Liver (tissue), 9 donors: ENCODE data around the gene LEKR1. TPM values are rescaled to one million over a fixed set of nuclear protein-coding genes. Genes with fewer than 3 reads are reported as not detected.

Experiments used
- DNase-seq: peaks from one replicate; pipeline ENCODE4 v3.0.0-alpha.2; 2017; ENCODE audit warnings: low spot score
- H3K27ac ChIP-seq, 2 donors: one replicate each; pipeline ENCODE4 v1.7.0; 2013; ENCODE audit warnings: inconsistent platforms in 2 of 2, low read length in 2 of 2, control low read depth in 1 of 2, low read depth in 1 of 2, mild to moderate bottlenecking in 1 of 2
- H3K27me3 ChIP-seq, 4 donors: one replicate each; pipeline versions ENCODE4 v1.6.1 to v1.7.0; 2013; ENCODE audit warnings: low read length in 3 of 4, inconsistent platforms in 1 of 4, mild to moderate bottlenecking in 1 of 4, moderate library complexity in 1 of 4; ENCODE audit not compliant: control insufficient read depth in 4 of 4, insufficient read depth in 4 of 4
- H3K36me3 ChIP-seq, 4 donors: one replicate each; pipeline versions ENCODE4 v1.6.1 to v1.7.0; 2013; ENCODE audit warnings: low read length in 3 of 4, mild to moderate bottlenecking in 3 of 4, low read depth in 1 of 4, moderate library complexity in 1 of 4; ENCODE audit not compliant: control insufficient read depth in 4 of 4, insufficient read depth in 3 of 4
- H3K4me1 ChIP-seq, 4 donors: one replicate each; pipeline versions ENCODE4 v1.6.1 to v1.7.0; 2013; ENCODE audit warnings: low read length in 3 of 4, mild to moderate bottlenecking in 3 of 4, moderate library complexity in 1 of 4; ENCODE audit not compliant: control insufficient read depth in 4 of 4, insufficient read depth in 4 of 4
- H3K4me3 ChIP-seq, 3 donors: one replicate each; pipeline versions ENCODE4 v1.6.1 to v1.7.0; 2013; ENCODE audit warnings: low read length in 3 of 3, control low read depth in 1 of 3, low read depth in 1 of 3, mild to moderate bottlenecking in 1 of 3
- H3K9ac ChIP-seq, 2 donors: one replicate each; pipeline ENCODE4 v1.7.0; 2013; ENCODE audit warnings: low read length in 2 of 2, mild to moderate bottlenecking in 2 of 2, moderate library complexity in 2 of 2, control low read depth in 1 of 2, low read depth in 1 of 2
- H3K9me3 ChIP-seq, 4 donors: one replicate each; pipeline versions ENCODE4 v1.6.1 to v1.7.0; 2013; ENCODE audit warnings: low read length in 3 of 4; ENCODE audit not compliant: control insufficient read depth in 4 of 4
- CTCF ChIP-seq: fragments of 150-350 bp; IDR thresholded peaks from 2 replicates; pipeline ENCODE4 v1.5.1; 2017; ENCODE audit warnings: improper control_type of control experiment, low read depth, low read length; ENCODE audit not compliant: missing input control
- EGR1 ChIP-seq, 2 donors: IDR thresholded peaks; 2 replicates each; pipeline ENCODE4 v1.6.1; 2016 to 2018; ENCODE audit warnings: antibody characterized with exemption in 2 of 2, low read depth in 2 of 2
- FOXA2 ChIP-seq: IDR thresholded peaks from 2 replicates; pipeline ENCODE4 v1.6.1; 2016; ENCODE audit warnings: antibody characterized with exemption
- GABPA ChIP-seq, 2 donors: IDR thresholded peaks in 1 of 2; conservative IDR thresholded peaks in 1 of 2; 2 replicates each; pipeline ENCODE4 v1.6.1; 2016; ENCODE audit warnings: antibody characterized with exemption in 2 of 2, mild to moderate bottlenecking in 1 of 2, moderate library complexity in 1 of 2
- HNF4A ChIP-seq, 2 donors: conservative IDR thresholded peaks; 2 replicates each; pipeline ENCODE4 v1.6.1; 2016; ENCODE audit warnings: antibody characterized with exemption in 2 of 2, mild to moderate bottlenecking in 2 of 2
- HNF4G ChIP-seq: IDR thresholded peaks from 2 replicates; pipeline ENCODE4 v1.6.1; 2016; ENCODE audit warnings: antibody characterized with exemption
- JUND ChIP-seq, 2 donors: IDR thresholded peaks; 2 replicates each; pipeline ENCODE4 v1.6.1; 2016; ENCODE audit warnings: antibody characterized with exemption in 2 of 2
- NR2F2 ChIP-seq: IDR thresholded peaks from 2 replicates; pipeline ENCODE4 v1.6.1; 2016; ENCODE audit warnings: antibody characterized with exemption
- RAD21 ChIP-seq, 2 donors: IDR thresholded peaks; 2 replicates each; pipeline ENCODE4 v1.6.1; 2016; ENCODE audit warnings: antibody characterized with exemption in 2 of 2, mild to moderate bottlenecking in 2 of 2
- RXRA ChIP-seq, 2 donors: IDR thresholded peaks; 2 replicates each; pipeline ENCODE4 v1.6.1; 2017 to 2018; ENCODE audit warnings: antibody characterized with exemption in 2 of 2, mild to moderate bottlenecking in 1 of 2
- SP1 ChIP-seq: IDR thresholded peaks from 2 replicates; pipeline ENCODE4 v1.6.1; 2018; ENCODE audit warnings: antibody characterized with exemption, mild to moderate bottlenecking
- YY1 ChIP-seq: IDR thresholded peaks from 2 replicates; pipeline ENCODE4 v1.6.1; 2016; ENCODE audit warnings: antibody characterized with exemption, mild to moderate bottlenecking
- WGBS: extraction: QIAGEN DNeasy Blood & Tissue Kit; methylation state at CpG from one replicate; pipeline ENCODE4 v1.1.7; 2013; 5-methylcytosine and 5-hydroxymethylcytosine counted together
- polyA plus RNA-seq, 2 donors: library from polyadenylated mRNA; stranded (reverse) in 1 of 2; unstranded in 1 of 2; fragments of 200-250 nt in 1 of 2; fragments of >200 nt in 1 of 2; fragmentation: Nextera tagmentation in 1 of 2; extraction: Ambion mirVana in 1 of 2; gene quantifications; one replicate each; pipeline versions ENCODE4 v1.2.1 to v1.2.3, GENCODE V29; 2013 to 2015
- total RNA-seq, 2 donors: library from RNA; depleted of rRNA; stranded (reverse); fragments of >200 nt; gene quantifications; one replicate each; pipeline ENCODE4 v1.2.3, GENCODE V29; 2014
- TF ChIP-seq, protein P1 (sequence below): IDR thresholded peaks from 2 replicates; pipeline ENCODE4 v1.6.1; 2016; ENCODE audit warnings: antibody characterized with exemption, mild to moderate bottlenecking
- donor health status: healthy.
- donor health status: healthy.
- donor health status: healthy.
- donor health status: healthy.
- donor health status: healthy.

LEKR1 gene
- total and polyA plus RNA-seq, 4 donors: 0.19 to 0.72 (median 0.44) TPM

DNA sequence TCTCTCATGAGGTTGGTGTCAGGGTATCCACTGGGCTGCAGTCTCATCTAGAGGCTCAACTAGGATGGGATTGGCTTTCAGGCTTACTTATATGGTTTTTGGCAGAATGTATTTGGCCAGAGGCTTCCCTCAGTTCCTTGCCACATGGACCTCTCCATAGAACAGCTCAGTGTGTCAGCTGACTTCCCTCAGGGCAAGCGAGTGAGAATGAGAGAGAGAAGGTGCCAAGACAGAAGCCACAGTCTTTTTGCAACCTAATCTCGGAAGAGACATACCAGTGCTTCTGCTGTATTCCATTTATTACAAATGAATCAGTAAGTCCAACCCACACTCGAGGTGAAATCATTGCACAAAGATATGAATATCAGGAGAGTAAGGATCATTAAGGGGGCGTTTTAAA is 204.6 kb downstream of the LEKR1 start:
- Histone ChIP-seq H3K4me1 (no peaks in the 10 kb centered on the region), H3K27ac (no peak overlapping the region), H3K9ac (no peak overlapping the region), H3K36me3 (no peaks in the 10 kb centered on the region), H3K27me3 (no peaks in the 10 kb centered on the region), H3K4me3 (no peak overlapping the region), H3K9me3 (no peaks in the 10 kb centered on the region)
- no peak for DNase-seq
- no peak for TF ChIP-seq CTCF
- TF ChIP-seq, protein P1, sequence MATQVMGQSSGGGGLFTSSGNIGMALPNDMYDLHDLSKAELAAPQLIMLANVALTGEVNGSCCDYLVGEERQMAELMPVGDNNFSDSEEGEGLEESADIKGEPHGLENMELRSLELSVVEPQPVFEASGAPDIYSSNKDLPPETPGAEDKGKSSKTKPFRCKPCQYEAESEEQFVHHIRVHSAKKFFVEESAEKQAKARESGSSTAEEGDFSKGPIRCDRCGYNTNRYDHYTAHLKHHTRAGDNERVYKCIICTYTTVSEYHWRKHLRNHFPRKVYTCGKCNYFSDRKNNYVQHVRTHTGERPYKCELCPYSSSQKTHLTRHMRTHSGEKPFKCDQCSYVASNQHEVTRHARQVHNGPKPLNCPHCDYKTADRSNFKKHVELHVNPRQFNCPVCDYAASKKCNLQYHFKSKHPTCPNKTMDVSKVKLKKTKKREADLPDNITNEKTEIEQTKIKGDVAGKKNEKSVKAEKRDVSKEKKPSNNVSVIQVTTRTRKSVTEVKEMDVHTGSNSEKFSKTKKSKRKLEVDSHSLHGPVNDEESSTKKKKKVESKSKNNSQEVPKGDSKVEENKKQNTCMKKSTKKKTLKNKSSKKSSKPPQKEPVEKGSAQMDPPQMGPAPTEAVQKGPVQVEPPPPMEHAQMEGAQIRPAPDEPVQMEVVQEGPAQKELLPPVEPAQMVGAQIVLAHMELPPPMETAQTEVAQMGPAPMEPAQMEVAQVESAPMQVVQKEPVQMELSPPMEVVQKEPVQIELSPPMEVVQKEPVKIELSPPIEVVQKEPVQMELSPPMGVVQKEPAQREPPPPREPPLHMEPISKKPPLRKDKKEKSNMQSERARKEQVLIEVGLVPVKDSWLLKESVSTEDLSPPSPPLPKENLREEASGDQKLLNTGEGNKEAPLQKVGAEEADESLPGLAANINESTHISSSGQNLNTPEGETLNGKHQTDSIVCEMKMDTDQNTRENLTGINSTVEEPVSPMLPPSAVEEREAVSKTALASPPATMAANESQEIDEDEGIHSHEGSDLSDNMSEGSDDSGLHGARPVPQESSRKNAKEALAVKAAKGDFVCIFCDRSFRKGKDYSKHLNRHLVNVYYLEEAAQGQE: no peak
- TF ChIP-seq RXRA (IDR thresholded peaks at IDR 0.05): no peak
- TF ChIP-seq YY1: no peak
- no peak for TF ChIP-seq RAD21 (IDR thresholded peaks at IDR 0.05)
- TF ChIP-seq HNF4G: no peak
- TF ChIP-seq SP1: no peak
- TF ChIP-seq JUND (IDR thresholded peaks at IDR 0.05): no peak
- no peak for TF ChIP-seq FOXA2
- no peak for TF ChIP-seq HNF4A (conservative IDR thresholded peaks at IDR 0.05)
- TF ChIP-seq EGR1 (IDR thresholded peaks at IDR 0.05; ENCODE audit: low read depth in 2 of 2): no peak
- WGBS: 88% methylated on average over 4 of the region's 4 CpGs

DNA sequence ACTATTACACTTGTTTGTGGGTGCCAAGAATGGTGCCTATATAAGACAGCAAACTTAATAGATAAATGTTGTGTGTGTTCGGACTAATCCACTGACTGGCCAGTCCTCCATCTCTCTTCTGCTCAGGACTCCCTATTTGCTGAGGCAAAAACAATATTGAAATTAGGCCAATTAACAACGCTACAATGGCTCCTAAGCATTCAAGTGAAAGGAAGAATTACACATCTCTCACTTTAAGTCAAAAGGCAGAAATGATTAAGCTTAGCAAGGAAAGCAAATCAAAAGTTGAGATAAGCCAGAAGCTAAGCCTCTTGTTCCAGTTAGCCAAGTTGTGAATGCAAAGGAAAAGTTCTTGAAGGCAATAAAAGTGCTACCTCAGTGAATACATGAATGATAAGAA is 206.8 kb downstream of the LEKR1 start:
- no peaks in the 10 kb centered on the region for H3K4me1 ChIP-seq
- WGBS: 85% methylated on average over 2 of the region's 2 CpGs
- no peak overlapping the region for H3K27ac ChIP-seq
- H3K36me3 ChIP-seq: no peaks in the 10 kb centered on the region
- H3K4me3 ChIP-seq: no peak overlapping the region
- H3K27me3 ChIP-seq: no peaks in the 10 kb centered on the region
- DNase-seq: no peak
- TF ChIP-seq NR2F2 (no peak), EGR1 (IDR thresholded peaks at IDR 0.05; ENCODE audit: low read depth in 2 of 2) (no peak)
- H3K9me3 ChIP-seq: no peaks in the 10 kb centered on the region
- no peak overlapping the region for H3K9ac ChIP-seq

DNA sequence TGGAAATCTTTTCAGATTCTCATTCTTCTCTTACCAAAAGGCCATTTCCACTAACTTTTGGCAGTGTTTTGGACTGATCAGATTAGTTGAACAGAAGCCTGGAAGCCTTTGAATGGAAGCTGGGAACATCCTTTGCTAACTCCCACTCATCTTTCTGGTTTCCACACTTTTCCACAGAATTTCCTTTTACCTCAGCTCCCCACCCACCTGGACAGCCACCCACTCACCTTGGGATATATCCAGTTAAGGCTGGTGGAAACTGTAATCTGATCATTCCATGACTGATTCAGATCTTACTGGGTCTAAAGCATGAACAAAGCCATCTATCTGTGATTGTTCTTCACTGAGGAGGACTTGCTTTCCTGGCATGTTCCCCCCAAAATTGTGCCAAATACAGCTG is 214.3 kb downstream of the LEKR1 start:
- H3K4me1 ChIP-seq: no peaks in the 10 kb centered on the region

More for the DNA sequence above, 214.3 kb downstream of the LEKR1 start:
- Histone ChIP-seq H3K27ac (no peak overlapping the region), H3K36me3 (no peaks in the 10 kb centered on the region), H3K9ac (no peak overlapping the region), H3K4me3 (no peak overlapping the region), H3K27me3 (no peaks in the 10 kb centered on the region), H3K9me3 (no peaks in the 10 kb centered on the region)
- no peak for DNase-seq
- TF ChIP-seq GABPA (IDR thresholded peaks at IDR 0.05 in 1 of 2, conservative IDR thresholded peaks at IDR 0.05 in 1 of 2): no peak
